Right ventricle myocardium inferior (tissue), 1 donor: ENCODE results near the gene NEK2. TPM values are rescaled to one million over a fixed set of nuclear protein-coding genes. Genes with fewer than 3 reads are reported as not detected.
"Not testable (repeated sequence)": the region's sequence is repeated elsewhere in the genome, so short reads cannot be mapped to it uniquely, and the experiment has no call there.

Source experiments
- ATAC-seq: fragments of 200-7000 bp; cut with Tn5 transposase; one replicate; pipeline ENCODE4 v1.9.1; 2020; ENCODE audit warnings: mild to moderate bottlenecking, moderate library complexity
- DNase-seq: peaks from one replicate; pipeline ENCODE4 v3.0.0; 2021; ENCODE audit errors: missing footprints
- intact Hi-C: fragments of 100-400 bp; cut with DNase I; formaldehyde crosslinking; loops from one replicate; pipeline ENCODE4 v1.11.0; 2022
- total RNA-seq: library from RNA; stranded (reverse); fragmentation: NEBNext Ultra II Directional; extraction: Animal tissue kit (Norgen Biotek cat#: 25700); gene quantifications from one replicate; pipeline ENCODE4 v1.2.1, GENCODE V29; 2021
- donor health status: DM: no; HTN: yes; CAD: no; lungs with severe emphysema.

Gene NEK2
- total RNA-seq, 1 donor from 2014 or later = 0.32 TPM

- peak; percentile 87 for ATAC-seq
- intact Hi-C loops = loop anchor here (1.0 to 2.0 kb wide), 2 partner anchors 132 to 246 kb away; partner anchors contain the start of gene LPGAT1
These were observed 23.0 kb upstream of the NEK2 start for GRCh38 chr1:211698161-211699026.

GRCh38 chr1:211697356-211697755, 21.9 kb upstream of the NEK2 start:
- intact Hi-C loops = no loop called here
- DNase-seq (no peak), ATAC-seq (peak; percentile 23)

More at GRCh38 chr1:211698161-211699026, 23.0 kb upstream of the NEK2 start:
- peak; percentile 95 for DNase-seq

GRCh38 chr1:211695135-211695816, 19.9 kb upstream of the NEK2 start:
- intact Hi-C loops = no loop called here

GRCh38 chr1:211693911-211694310, 18.5 kb upstream of the NEK2 start:
- DNase-seq, intact Hi-C loops, ATAC-seq: not testable (repeated sequence)

More at GRCh38 chr1:211695135-211695816, 19.9 kb upstream of the NEK2 start:
- DNase-seq (no peak), ATAC-seq (no peak)

GRCh38 chr1:211688421-211688820, 13.0 kb upstream of the NEK2 start:
- intact Hi-C loops = no loop called here
- DNase-seq (no peak), ATAC-seq (no peak)

GRCh38 chr1:211687462-211688215, 12.2 kb upstream of the NEK2 start:
- no peak for DNase-seq
- intact Hi-C loops = no loop called here
- no peak for ATAC-seq

- intact Hi-C loops = no loop called here
- ATAC-seq = no peak
- peak; percentile 69 for DNase-seq
These were observed 10.4 kb upstream of the NEK2 start for GRCh38 chr1:211685823-211686222.

GRCh38 chr1:211684791-211685190, 9.4 kb upstream of the NEK2 start:
- intact Hi-C loops = loop anchor here (5.0 kb wide), 2 partner anchors 148 to 773 kb away; partner anchors contain the start of gene LPGAT1
- ATAC-seq (no peak), DNase-seq (no peak)

- intact Hi-C loops = loop anchor here (5.0 kb wide), 2 partner anchors 148 to 773 kb away; partner anchors contain the start of gene LPGAT1
- no peak for ATAC-seq
- no peak for DNase-seq
These were observed 8.9 kb upstream of the NEK2 start for GRCh38 chr1:211684331-211684730.

- no peak for DNase-seq
- intact Hi-C loops = loop anchor here (5.0 kb wide), 2 partner anchors 149 to 774 kb away; partner anchors contain the start of gene LPGAT1
- no peak for ATAC-seq
These were observed 8.2 kb upstream of the NEK2 start for GRCh38 chr1:211683396-211684297.

- ATAC-seq, DNase-seq: not testable (repeated sequence)
- intact Hi-C loops = loop anchor here (5.0 kb wide), 2 partner anchors 150 to 775 kb away; partner anchors contain the start of gene LPGAT1
These were observed 6.8 kb upstream of the NEK2 start for GRCh38 chr1:211682186-211682585.

GRCh38 chr1:211680752-211681327, 5.4 kb upstream of the NEK2 start:
- ATAC-seq = peak; percentile 92
- intact Hi-C loops = loop anchor here (5.0 kb wide), 2 partner anchors 151 to 776 kb away; partner anchors contain the start of gene LPGAT1
- DNase-seq = peak; percentile 74

GRCh38 chr1:211677659-211678058, 2.2 kb upstream of the NEK2 start:
- DNase-seq (no peak), ATAC-seq (no peak)
- intact Hi-C loops = no loop called here

GRCh38 chr1:211676761-211677160, 1.3 kb upstream of the NEK2 start:
- ATAC-seq (no peak), DNase-seq (no peak)
- intact Hi-C loops = no loop called here

GRCh38 chr1:211676106-211676583, 724 bp upstream of the NEK2 start:
- ATAC-seq (no peak), DNase-seq (no peak)
- intact Hi-C loops = no loop called here

GRCh38 chr1:211667065-211667617, 8.3 kb downstream of the NEK2 start:
- ATAC-seq (no peak), DNase-seq (no peak)
- intact Hi-C loops = no loop called here

- intact Hi-C loops = no loop called here
- no peak for ATAC-seq
These were observed 14.7 kb downstream of the NEK2 start for GRCh38 chr1:211660718-211661222.

More at GRCh38 chr1:211660718-211661222, 14.7 kb downstream of the NEK2 start:
- no peak for DNase-seq
